Heart left ventricle (tissue), 16 donors: ENCODE data around the gene ZNF223. TPM values are rescaled to one million over a fixed set of nuclear protein-coding genes. Genes with fewer than 3 reads are reported as not detected.

Source experiments
- ATAC-seq, 4 donors: fragments of 200-7000 bp; cut with Tn5 transposase; one replicate each; pipeline ENCODE4 v1.9.1; 2020 to 2022; ENCODE audit warnings: moderate library complexity in 4 of 4, mild to moderate bottlenecking in 3 of 4, moderate number of reproducible peaks in 1 of 4
- DNase-seq, 5 donors: peaks; one replicate each; pipeline ENCODE4 v3.0.0-alpha.2; 2020
- H3K27ac ChIP-seq, 12 donors: fragments of 200-600 bp; sonication (generic) in 4 of 12; one replicate each; pipeline versions ENCODE4 v1.5.0 to v1.8.0; 2016 to 2022; ENCODE audit warnings: mild to moderate bottlenecking in 2 of 12
- H3K27me3 ChIP-seq, 9 donors: fragments of 200-600 bp; sonication (generic) in 2 of 9; one replicate each; pipeline versions ENCODE4 v1.5.1 to v1.8.0; 2016 to 2022; ENCODE audit warnings: mild to moderate bottlenecking in 3 of 9
- H3K36me3 ChIP-seq, 9 donors: fragments of 200-600 bp; sonication (generic) in 2 of 9; one replicate each; pipeline versions ENCODE4 v1.5.0 to v1.8.0; 2018 to 2022; ENCODE audit warnings: mild to moderate bottlenecking in 2 of 9
- H3K4me1 ChIP-seq, 12 donors: fragments of 200-600 bp; sonication (generic) in 4 of 12; one replicate each; pipeline versions ENCODE4 v1.5.0 to v1.8.0; 2016 to 2022; ENCODE audit warnings: mild to moderate bottlenecking in 3 of 12
- H3K4me3 ChIP-seq, 12 donors: fragments of 200-600 bp; sonication (generic) in 4 of 12; one replicate each; pipeline versions ENCODE4 v1.5.0 to v1.8.0; 2017 to 2022; ENCODE audit warnings: mild to moderate bottlenecking in 9 of 12, moderate library complexity in 4 of 12
- H3K9me3 ChIP-seq, 12 donors: fragments of 200-600 bp; sonication (generic) in 4 of 12; one replicate each; pipeline versions ENCODE4 v1.5.0 to v1.8.0; 2016 to 2022; ENCODE audit warnings: mild to moderate bottlenecking in 1 of 12
- POLR2A ChIP-seq, 2 donors: fragments of 450-650 bp; IDR thresholded peaks; one replicate each; pipeline ENCODE4 v1.6.1; 2017; ENCODE audit warnings: antibody characterized with exemption in 2 of 2, mild to moderate bottlenecking in 2 of 2, moderate library complexity in 2 of 2
- WGBS, 4 donors: extraction: QIAGEN DNeasy Blood & Tissue Kit in 2 of 4; methylation state at CpG; one replicate each; pipeline versions ENCODE4 v1.1.5 to v1.1.7; 2013 to 2018; 5-methylcytosine and 5-hydroxymethylcytosine counted together
- intact Hi-C, 10 donors: fragments of 100-400 bp; cut with DNase I; formaldehyde crosslinking; loops; one replicate each; pipeline versions ENCODE4 v1.11.1 to v1.14.2; 2022
- polyA plus RNA-seq, 2 donors: library from polyadenylated mRNA; stranded (reverse); fragments of 200-250 nt; gene quantifications; one replicate each; pipeline ENCODE4 v1.2.3, GENCODE V29; 2013
- total RNA-seq, 9 donors: library from RNA; depleted of rRNA in 2 of 9; stranded (reverse); fragments of >200 nt in 2 of 9; fragmentation: NEBNext Ultra II Directional in 3 of 9; extraction: Animal tissue kit (Norgen Biotek cat#: 25700) in 3 of 9; gene quantifications; one replicate each; pipeline versions ENCODE4 v1.1.0 to v1.2.4, GENCODE V29; 2016 to 2023
- TF ChIP-seq, protein P1 (sequence below), 12 donors: fragments of 200-600 bp; sonication (generic) in 4 of 12; IDR thresholded peaks; one replicate each; pipeline versions ENCODE4 v1.5.0 to v1.8.0; 2018 to 2022; ENCODE audit warnings: antibody characterized with exemption in 12 of 12, mild to moderate bottlenecking in 5 of 12
- donor health status: ischemic (EF 13 %, LVEDD 7.1; RV severe dilation, severe dysfunction).
- donor health status: healthy with polysubstance abuse.
- donor health status: DM: no; HTN: yes; CAD: no.
- donor health status: DM: no; HTN: no; CAD: no.
- donor health status: ischemic (EF 25% LVEDD 6.9; RV normal size, moderate dysfunction).
- donor health status: ischemic (EF 25% LVEDD 5.7; RV mildly dilated, moderate dysfunction).
- donor health status: healthy.
- donor health status: DM: yes; HTN: yes; CAD: no.
- donor health status: ischemic (EF 35%, LVEDD 5.7; RV mildly dilated, moderate dysfunction).
- donor health status: nonischemic (EF 11% LVEDD 7.7; RV severe dilation, severe dysfunction).
- donor health status: DM: yes; HTN: yes; CAD: no.
- donor health status: PGD.
- donor health status: ischemic (EF 29% LVEDD 5.4; RV normal size, mild dysfunction).
- donor health status: nonischemic (EF 23%, LVEDD 6.1; RV moderate dilation, normal function).

ZNF223 gene
- total and polyA plus RNA-seq, 11 donors: 1.7 to 5.1 (median 3.2) TPM

GRCh38 chr19:44109458-44109857, 57.6 kb downstream of the ZNF223 start:
- no peak for TF ChIP-seq POLR2A (IDR thresholded peaks at IDR 0.05)
- TF ChIP-seq, protein P1, sequence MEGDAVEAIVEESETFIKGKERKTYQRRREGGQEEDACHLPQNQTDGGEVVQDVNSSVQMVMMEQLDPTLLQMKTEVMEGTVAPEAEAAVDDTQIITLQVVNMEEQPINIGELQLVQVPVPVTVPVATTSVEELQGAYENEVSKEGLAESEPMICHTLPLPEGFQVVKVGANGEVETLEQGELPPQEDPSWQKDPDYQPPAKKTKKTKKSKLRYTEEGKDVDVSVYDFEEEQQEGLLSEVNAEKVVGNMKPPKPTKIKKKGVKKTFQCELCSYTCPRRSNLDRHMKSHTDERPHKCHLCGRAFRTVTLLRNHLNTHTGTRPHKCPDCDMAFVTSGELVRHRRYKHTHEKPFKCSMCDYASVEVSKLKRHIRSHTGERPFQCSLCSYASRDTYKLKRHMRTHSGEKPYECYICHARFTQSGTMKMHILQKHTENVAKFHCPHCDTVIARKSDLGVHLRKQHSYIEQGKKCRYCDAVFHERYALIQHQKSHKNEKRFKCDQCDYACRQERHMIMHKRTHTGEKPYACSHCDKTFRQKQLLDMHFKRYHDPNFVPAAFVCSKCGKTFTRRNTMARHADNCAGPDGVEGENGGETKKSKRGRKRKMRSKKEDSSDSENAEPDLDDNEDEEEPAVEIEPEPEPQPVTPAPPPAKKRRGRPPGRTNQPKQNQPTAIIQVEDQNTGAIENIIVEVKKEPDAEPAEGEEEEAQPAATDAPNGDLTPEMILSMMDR (IDR thresholded peaks at IDR 0.05): no peak
- Histone ChIP-seq H3K4me3 (no peak overlapping the region), H3K27ac (no peak overlapping the region), H3K4me1 (peaks cover 0 to 19% (median 14%) of the 10 kb centered on the region in 12 donors), H3K36me3 (peaks cover 0 to 42% (median 30%) of the 10 kb centered on the region in 9 donors), H3K27me3 (no peaks in the 10 kb centered on the region), H3K9me3 (peaks cover 0 to 75% (median 53%) of the 10 kb centered on the region in 12 donors)
- ATAC-seq: no peak
- DNase-seq: no peak
- intact Hi-C loops: loop anchor here in 2 of 10 donors (10.0 kb wide), 1 partner anchor 105 kb away; the partner anchor contains the start of gene ZNF230 (in 2 of the 2)

DNA sequence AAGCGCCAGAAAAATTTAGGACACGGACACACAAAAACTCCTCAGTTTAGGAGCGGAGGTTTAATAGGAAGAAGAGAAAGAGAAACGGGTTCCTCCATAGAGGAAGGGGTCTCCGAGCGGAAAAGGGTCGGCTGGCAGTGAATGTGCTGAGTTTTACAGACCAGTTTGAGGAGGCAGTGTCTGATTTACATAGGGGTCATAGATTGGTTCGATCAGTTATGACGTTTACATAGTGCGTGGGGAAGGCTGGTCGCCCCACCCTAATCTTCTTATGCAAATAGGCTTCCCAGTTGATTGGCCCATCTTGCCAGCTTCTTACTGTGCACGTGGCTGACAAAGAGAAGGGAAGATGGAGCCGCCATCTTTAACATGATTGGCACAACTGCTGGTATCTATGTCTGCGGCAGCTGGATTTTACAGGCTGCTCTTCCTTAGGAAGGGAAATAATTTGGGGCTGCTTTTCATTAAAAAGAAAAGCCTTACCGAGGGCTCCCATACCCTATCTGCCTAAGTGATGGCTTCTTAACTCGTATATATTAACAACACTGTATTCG, 60.2 kb downstream of the ZNF223 start:
- peaks cover 0 to 24% (median 18%) of the 10 kb centered on the region in 12 donors for H3K4me1 ChIP-seq
- intact Hi-C loops: loop anchor here in 8 of 10 donors (2.0 to 10.0 kb wide), 10 partner anchors 17 to 127 kb away; partner anchors contain the start of genes ZNF226 (in 6 of the 8), ZNF224 (in 3 of the 8), ZNF227 (in 3 of the 8) and ZNF155 (in 1 of the 8)
- no peak for TF ChIP-seq POLR2A (IDR thresholded peaks at IDR 0.05)
- TF ChIP-seq, protein P1 (IDR thresholded peaks at IDR 0.05): no peak
- peaks cover 0 to 50% (median 36%) of the 10 kb centered on the region in 12 donors for H3K9me3 ChIP-seq
- WGBS, 4 donors: 12 to 17% (median 12%) methylated on average over 17 of the region's 17 CpGs
- H3K27ac ChIP-seq: peak overlapping the region in 3 of 12 donors; percentile 16 to 83 (median 74)
- no peaks in the 10 kb centered on the region for H3K27me3 ChIP-seq
- ATAC-seq (peak in 2 of 4 donors; percentile 29 to 50), DNase-seq (peak in 1 of 5 donors; percentile 52)
- H3K36me3 ChIP-seq: peaks cover 0 to 31% (median 21%) of the 10 kb centered on the region in 9 donors
- peak overlapping the region; percentile 43 to 86 (median 72) for H3K4me3 ChIP-seq

DNA sequence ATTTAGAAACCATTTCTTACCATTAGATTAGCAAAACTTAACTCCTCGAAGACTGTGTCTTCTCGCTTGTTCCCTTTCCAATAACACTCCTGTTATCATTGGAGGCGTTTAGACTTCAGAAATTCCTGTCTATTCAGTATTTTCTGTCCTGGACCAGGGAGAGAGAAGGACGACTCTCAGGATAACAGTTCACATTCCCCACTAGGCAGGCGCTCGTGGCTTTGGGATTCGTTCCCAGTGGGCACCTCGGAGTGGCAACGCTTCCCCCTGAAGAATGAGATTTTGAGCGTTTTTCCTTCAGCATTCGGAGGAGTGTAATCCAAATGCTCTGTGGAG, 60.9 kb downstream of the ZNF223 start:
- peak in 1 of 4 donors; percentile 2 for ATAC-seq
- no peaks in the 10 kb centered on the region for H3K27me3 ChIP-seq
- H3K27ac ChIP-seq: peak overlapping the region in 10 of 12 donors; percentile 22 to 83 (median 64)

More for the DNA sequence above, 60.9 kb downstream of the ZNF223 start:
- intact Hi-C loops: loop anchor here in 8 of 10 donors (1.0 to 10.0 kb wide), 15 partner anchors 18 to 193 kb away; partner anchors contain the start of genes ZNF226 (in 6 of the 8), ZNF224 (in 5 of the 8), ZNF227 (in 3 of the 8) and ZNF234 (in 2 of the 8)
- DNase-seq: no peak
- WGBS, 4 donors: 0% methylated on average over 10 to 11 of the region's 11 CpGs
- Histone ChIP-seq H3K36me3 (peaks cover 0 to 31% (median 21%) of the 10 kb centered on the region in 9 donors), H3K9me3 (peaks cover 0 to 42% (median 29%) of the 10 kb centered on the region in 12 donors), H3K4me1 (peaks cover 0 to 24% (median 18%) of the 10 kb centered on the region in 12 donors), H3K4me3 (peak overlapping the region; percentile 43 to 86 (median 72))
- TF ChIP-seq, protein P1 (IDR thresholded peaks at IDR 0.05): no peak
- TF ChIP-seq POLR2A (IDR thresholded peaks at IDR 0.05): no peak
